Hepatocyte (in vitro differentiated cells): ENCODE data around the gene PTN.

Experiments
- CTCF ChIP-seq: fragments of 200-600 bp; sonication (generic); IDR thresholded peaks from 2 replicates; pipeline ENCODE4 v1.5.1; 2016; ENCODE audit warnings: antibody characterized with exemption, mild to moderate bottlenecking; ENCODE audit not compliant: poor library complexity
- EZH2 ChIP-seq: fragments of 200-600 bp; sonication (generic); IDR thresholded peaks from 2 replicates; pipeline ENCODE4 v1.6.1; 2016; ENCODE audit warnings: antibody characterized with exemption, mild to moderate bottlenecking, borderline replicate concordance
- EZH2phosphoT487 ChIP-seq: fragments of 200-600 bp; sonication (generic); IDR thresholded peaks from one replicate; pipeline ENCODE4 v1.6.1; 2018; ENCODE audit warnings: antibody characterized with exemption, mild to moderate bottlenecking, low read depth, moderate library complexity; ENCODE audit not compliant: unreplicated experiment, severe bottlenecking

GRCh38 chr7:137204246-137204645 is 139.3 kb downstream of the PTN start:
- TF ChIP-seq CTCF, result no peak
- no peak for TF ChIP-seq EZH2
- TF ChIP-seq EZH2phosphoT487, result no peak
